HepG2 (cell line): ENCODE data around the gene ADCK2. TPM values are rescaled to one million over a fixed set of nuclear protein-coding genes. Genes with fewer than 3 reads are reported as not detected.

Experiments
- BCL6 ChIP-seq: IDR thresholded peaks from 2 replicates; pipeline ENCODE4 v1.6.1; 2016; ENCODE audit warnings: missing genetic modification reagents, missing compliant biosample characterization
- EEA1 ChIP-seq: sonication (generic); formaldehyde crosslinking; IDR thresholded peaks from 2 replicates; pipeline ENCODE4 v1.5.1; 2020; ENCODE audit warnings: mild to moderate bottlenecking, missing genetic modification reagents, borderline replicate concordance
- EED ChIP-seq: sonication (generic); formaldehyde crosslinking; IDR thresholded peaks from 2 replicates; pipeline ENCODE4 v1.5.0; 2020; ENCODE audit warnings: mild to moderate bottlenecking, missing genetic modification reagents
- FOXA1 ChIP-seq, 2 experiments: fragments of 450-650 bp in 1 of 2; sonication (generic) in 1 of 2; formaldehyde crosslinking in 1 of 2; IDR thresholded peaks; 2 replicates each; pipeline versions ENCODE4 v1.4.0 to v1.6.1; 2016 to 2020; ENCODE audit warnings: missing genetic modification reagents in 1 of 2
- GPN1 ChIP-seq: sonication (generic); formaldehyde crosslinking; IDR thresholded peaks from 2 replicates; pipeline ENCODE4 v1.5.1; 2020; ENCODE audit warnings: missing genetic modification reagents, borderline replicate concordance
- HNF4G ChIP-seq, 2 experiments: sonication (generic) in 1 of 2; formaldehyde crosslinking in 1 of 2; IDR thresholded peaks; 2 replicates each; pipeline versions ENCODE4 v1.4.0 to v1.6.1; 2011 to 2020; ENCODE audit warnings: borderline replicate concordance in 2 of 2, low read depth in 2 of 2, mild to moderate bottlenecking in 2 of 2, low read length in 1 of 2, missing genetic modification reagents in 1 of 2, moderate library complexity in 1 of 2
- KMT2B ChIP-seq: IDR thresholded peaks from 2 replicates; pipeline ENCODE4 v1.6.1; 2016; ENCODE audit warnings: missing genetic modification reagents, missing compliant biosample characterization
- MIER2 ChIP-seq: IDR thresholded peaks from 2 replicates; pipeline ENCODE4 v1.6.1; 2016; ENCODE audit warnings: missing biosample characterization, missing genetic modification reagents
- MTA3 ChIP-seq: sonication (generic); formaldehyde crosslinking; IDR thresholded peaks from 2 replicates; pipeline ENCODE4 v1.4.0; 2020; ENCODE audit warnings: missing genetic modification reagents
- NFYB ChIP-seq: sonication (generic); formaldehyde crosslinking; IDR thresholded peaks from 2 replicates; pipeline ENCODE4 v1.4.0; 2020; ENCODE audit warnings: missing genetic modification reagents
- PHF21A ChIP-seq: sonication (generic); formaldehyde crosslinking; IDR thresholded peaks from 2 replicates; pipeline ENCODE4 v1.5.0; 2020; ENCODE audit warnings: mild to moderate bottlenecking, missing genetic modification reagents
- RFX1 ChIP-seq: fragments of 450-650 bp; IDR thresholded peaks from 2 replicates; pipeline ENCODE4 v1.6.1; 2017
- RFXAP ChIP-seq: sonication (generic); formaldehyde crosslinking; IDR thresholded peaks from 2 replicates; pipeline ENCODE4 v1.4.0; 2020; ENCODE audit warnings: missing genetic modification reagents, borderline replicate concordance
- TP53 ChIP-seq: sonication (generic); formaldehyde crosslinking; conservative IDR thresholded peaks from 2 replicates; pipeline ENCODE4 v1.4.0; 2020; ENCODE audit warnings: missing genetic modification reagents
- ZFP36L2 ChIP-seq: sonication (generic); formaldehyde crosslinking; IDR thresholded peaks from 2 replicates; pipeline ENCODE4 v1.4.0; 2020; ENCODE audit warnings: missing genetic modification reagents
- ZSCAN31 ChIP-seq: sonication (generic); formaldehyde crosslinking; IDR thresholded peaks from 2 replicates; pipeline ENCODE4 v1.5.0; 2020; ENCODE audit warnings: low read depth, mild to moderate bottlenecking, missing genetic modification reagents
- polyA plus RNA-seq, 8 experiments: library from polyadenylated mRNA; depleted of rRNA in 3 of 8; stranded (reverse) in 7 of 8; unstranded in 1 of 8; fragments of >200 nt; fragmentation: Illumina TruSeq in 4 of 8; extraction: Trizol in 4 of 8; gene quantifications; 2 replicates each; pipeline versions ENCODE4 v1.2.1 to v1.2.3, GENCODE V29; 2011 to 2016; ENCODE audit warnings: low read depth in 4 of 8, missing spikeins in 1 of 8, mixed read lengths in 1 of 8; ENCODE audit not compliant: insufficient read depth in 1 of 8
- total RNA-seq, 5 experiments: library from RNA; depleted of rRNA; stranded (reverse); fragments of >200 nt; fragmentation: Illumina TruSeq; extraction: Trizol; gene quantifications; 2 replicates each; pipeline ENCODE4 v1.2.3, GENCODE V29; 2016; ENCODE audit warnings: low read depth in 1 of 5
- TF ChIP-seq, protein P1 (sequence below): sonication (generic); formaldehyde crosslinking; IDR thresholded peaks from 2 replicates; pipeline ENCODE4 v1.4.0; 2020; ENCODE audit warnings: missing genetic modification reagents
- TF ChIP-seq, protein P2 (sequence below): sonication (generic); formaldehyde crosslinking; IDR thresholded peaks from one replicate; pipeline ENCODE4 v1.5.1; 2020; ENCODE audit warnings: mild to moderate bottlenecking, missing genetic modification reagents; ENCODE audit errors: not compliant biosample characterization

Gene ADCK2
- total and polyA plus RNA-seq, 2 of the 13 experiments (the other 11 are each of a cell fraction or from before 2014, with no cell fraction given), result 8.6 to 18.8 TPM

GRCh38 chr7:140696680-140697446, 24.1 kb downstream of the ADCK2 start, which contains the start of gene NDUFB2 (continued):
- no peak for TF ChIP-seq PHF21A (CRISPR knock-in tag)
- TF ChIP-seq, protein P1, sequence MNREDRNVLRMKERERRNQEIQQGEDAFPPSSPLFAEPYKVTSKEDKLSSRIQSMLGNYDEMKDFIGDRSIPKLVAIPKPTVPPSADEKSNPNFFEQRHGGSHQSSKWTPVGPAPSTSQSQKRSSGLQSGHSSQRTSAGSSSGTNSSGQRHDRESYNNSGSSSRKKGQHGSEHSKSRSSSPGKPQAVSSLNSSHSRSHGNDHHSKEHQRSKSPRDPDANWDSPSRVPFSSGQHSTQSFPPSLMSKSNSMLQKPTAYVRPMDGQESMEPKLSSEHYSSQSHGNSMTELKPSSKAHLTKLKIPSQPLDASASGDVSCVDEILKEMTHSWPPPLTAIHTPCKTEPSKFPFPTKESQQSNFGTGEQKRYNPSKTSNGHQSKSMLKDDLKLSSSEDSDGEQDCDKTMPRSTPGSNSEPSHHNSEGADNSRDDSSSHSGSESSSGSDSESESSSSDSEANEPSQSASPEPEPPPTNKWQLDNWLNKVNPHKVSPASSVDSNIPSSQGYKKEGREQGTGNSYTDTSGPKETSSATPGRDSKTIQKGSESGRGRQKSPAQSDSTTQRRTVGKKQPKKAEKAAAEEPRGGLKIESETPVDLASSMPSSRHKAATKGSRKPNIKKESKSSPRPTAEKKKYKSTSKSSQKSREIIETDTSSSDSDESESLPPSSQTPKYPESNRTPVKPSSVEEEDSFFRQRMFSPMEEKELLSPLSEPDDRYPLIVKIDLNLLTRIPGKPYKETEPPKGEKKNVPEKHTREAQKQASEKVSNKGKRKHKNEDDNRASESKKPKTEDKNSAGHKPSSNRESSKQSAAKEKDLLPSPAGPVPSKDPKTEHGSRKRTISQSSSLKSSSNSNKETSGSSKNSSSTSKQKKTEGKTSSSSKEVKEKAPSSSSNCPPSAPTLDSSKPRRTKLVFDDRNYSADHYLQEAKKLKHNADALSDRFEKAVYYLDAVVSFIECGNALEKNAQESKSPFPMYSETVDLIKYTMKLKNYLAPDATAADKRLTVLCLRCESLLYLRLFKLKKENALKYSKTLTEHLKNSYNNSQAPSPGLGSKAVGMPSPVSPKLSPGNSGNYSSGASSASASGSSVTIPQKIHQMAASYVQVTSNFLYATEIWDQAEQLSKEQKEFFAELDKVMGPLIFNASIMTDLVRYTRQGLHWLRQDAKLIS (CRISPR knock-in tag), result no peak; the same call in 1 of the 2 replicates
- no peak; the same call in 1 of the 2 replicates for TF ChIP-seq NFYB
- TF ChIP-seq ZSCAN31, result no peak
- 0 out of 2 replicates have a peak, but pooled peaks have one; percentile 1 for TF ChIP-seq ZFP36L2 (CRISPR knock-in tag)
- no peak for TF ChIP-seq RFX1
- TF ChIP-seq MTA3 (CRISPR knock-in tag), result no peak
- TF ChIP-seq FOXA1 (IDR thresholded peaks at IDR 0.05), result no peak
- no peak for TF ChIP-seq FOXA1 (CRISPR knock-in tag; IDR thresholded peaks at IDR 0.05)
- peak; percentile 87 for TF ChIP-seq KMT2B (CRISPR knock-in tag)
- TF ChIP-seq EEA1 (CRISPR knock-in tag), result peak; percentile 70; the same call in 1 of the 2 replicates
- TF ChIP-seq BCL6 (CRISPR knock-in tag), result no peak
- peak; percentile 28; the same call in 1 of the 2 replicates for TF ChIP-seq TP53 (CRISPR knock-in tag)
- 0 out of 2 replicates have a peak, but pooled peaks have one; percentile 15 for TF ChIP-seq GPN1 (CRISPR knock-in tag)
- TF ChIP-seq MIER2 (CRISPR knock-in tag), result no peak
- TF ChIP-seq RFXAP (CRISPR knock-in tag), result no peak
- TF ChIP-seq EED, result no peak
- no peak for TF ChIP-seq HNF4G (IDR thresholded peaks at IDR 0.05; ENCODE audit: borderline replicate concordance, low read depth, low read length)
- TF ChIP-seq HNF4G (CRISPR knock-in tag; IDR thresholded peaks at IDR 0.05; ENCODE audit: borderline replicate concordance, low read depth), result no peak
- TF ChIP-seq, protein P2, sequence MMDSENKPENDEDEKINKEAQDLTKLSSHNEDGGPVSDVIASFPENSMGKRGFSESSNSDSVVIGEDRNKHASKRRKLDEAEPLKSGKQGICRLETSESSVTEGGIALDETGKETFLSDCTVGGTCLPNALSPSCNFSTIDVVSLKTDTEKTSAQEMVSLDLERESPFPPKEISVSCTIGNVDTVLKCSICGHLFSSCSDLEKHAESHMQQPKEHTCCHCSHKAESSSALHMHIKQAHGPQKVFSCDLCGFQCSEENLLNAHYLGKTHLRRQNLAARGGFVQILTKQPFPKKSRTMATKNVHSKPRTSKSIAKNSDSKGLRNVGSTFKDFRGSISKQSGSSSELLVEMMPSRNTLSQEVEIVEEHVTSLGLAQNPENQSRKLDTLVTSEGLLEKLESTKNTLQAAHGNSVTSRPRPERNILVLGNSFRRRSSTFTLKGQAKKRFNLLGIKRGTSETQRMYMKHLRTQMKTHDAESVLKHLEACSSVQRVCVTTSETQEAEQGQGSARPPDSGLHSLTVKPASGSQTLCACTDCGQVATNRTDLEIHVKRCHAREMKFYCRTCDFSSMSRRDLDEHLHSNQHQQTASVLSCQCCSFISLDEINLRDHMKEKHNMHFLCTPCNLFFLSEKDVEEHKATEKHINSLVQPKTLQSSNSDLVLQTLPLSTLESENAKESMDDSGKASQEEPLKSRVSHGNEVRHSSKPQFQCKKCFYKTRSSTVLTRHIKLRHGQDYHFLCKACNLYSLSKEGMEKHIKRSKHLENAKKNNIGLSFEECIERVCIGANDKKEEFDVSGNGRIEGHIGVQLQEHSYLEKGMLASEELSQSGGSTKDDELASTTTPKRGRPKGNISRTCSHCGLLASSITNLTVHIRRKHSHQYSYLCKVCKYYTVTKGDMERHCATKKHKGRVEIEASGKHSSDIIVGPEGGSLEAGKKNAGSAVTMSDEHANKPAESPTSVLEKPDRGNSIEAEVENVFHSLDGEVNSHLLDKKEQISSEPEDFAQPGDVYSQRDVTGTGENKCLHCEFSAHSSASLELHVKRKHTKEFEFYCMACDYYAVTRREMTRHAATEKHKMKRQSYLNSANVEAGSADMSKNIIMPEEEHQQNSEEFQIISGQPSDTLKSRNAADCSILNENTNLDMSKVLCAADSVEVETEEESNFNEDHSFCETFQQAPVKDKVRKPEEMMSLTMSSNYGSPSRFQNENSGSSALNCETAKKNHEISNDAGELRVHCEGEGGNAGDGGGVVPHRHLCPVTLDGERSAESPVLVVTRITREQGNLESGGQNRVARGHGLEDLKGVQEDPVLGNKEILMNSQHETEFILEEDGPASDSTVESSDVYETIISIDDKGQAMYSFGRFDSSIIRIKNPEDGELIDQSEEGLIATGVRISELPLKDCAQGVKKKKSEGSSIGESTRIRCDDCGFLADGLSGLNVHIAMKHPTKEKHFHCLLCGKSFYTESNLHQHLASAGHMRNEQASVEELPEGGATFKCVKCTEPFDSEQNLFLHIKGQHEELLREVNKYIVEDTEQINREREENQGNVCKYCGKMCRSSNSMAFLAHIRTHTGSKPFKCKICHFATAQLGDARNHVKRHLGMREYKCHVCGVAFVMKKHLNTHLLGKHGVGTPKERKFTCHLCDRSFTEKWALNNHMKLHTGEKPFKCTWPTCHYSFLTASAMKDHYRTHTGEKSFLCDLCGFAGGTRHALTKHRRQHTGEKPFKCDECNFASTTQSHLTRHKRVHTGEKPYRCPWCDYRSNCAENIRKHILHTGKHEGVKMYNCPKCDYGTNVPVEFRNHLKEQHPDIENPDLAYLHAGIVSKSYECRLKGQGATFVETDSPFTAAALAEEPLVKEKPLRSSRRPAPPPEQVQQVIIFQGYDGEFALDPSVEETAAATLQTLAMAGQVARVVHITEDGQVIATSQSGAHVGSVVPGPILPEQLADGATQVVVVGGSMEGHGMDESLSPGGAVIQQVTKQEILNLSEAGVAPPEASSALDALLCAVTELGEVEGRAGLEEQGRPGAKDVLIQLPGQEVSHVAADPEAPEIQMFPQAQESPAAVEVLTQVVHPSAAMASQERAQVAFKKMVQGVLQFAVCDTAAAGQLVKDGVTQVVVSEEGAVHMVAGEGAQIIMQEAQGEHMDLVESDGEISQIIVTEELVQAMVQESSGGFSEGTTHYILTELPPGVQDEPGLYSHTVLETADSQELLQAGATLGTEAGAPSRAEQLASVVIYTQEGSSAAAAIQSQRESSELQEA (CRISPR knock-in tag), result peak; percentile 23
